Measurements from ENCODE around the gene GALNT9.

DNA sequence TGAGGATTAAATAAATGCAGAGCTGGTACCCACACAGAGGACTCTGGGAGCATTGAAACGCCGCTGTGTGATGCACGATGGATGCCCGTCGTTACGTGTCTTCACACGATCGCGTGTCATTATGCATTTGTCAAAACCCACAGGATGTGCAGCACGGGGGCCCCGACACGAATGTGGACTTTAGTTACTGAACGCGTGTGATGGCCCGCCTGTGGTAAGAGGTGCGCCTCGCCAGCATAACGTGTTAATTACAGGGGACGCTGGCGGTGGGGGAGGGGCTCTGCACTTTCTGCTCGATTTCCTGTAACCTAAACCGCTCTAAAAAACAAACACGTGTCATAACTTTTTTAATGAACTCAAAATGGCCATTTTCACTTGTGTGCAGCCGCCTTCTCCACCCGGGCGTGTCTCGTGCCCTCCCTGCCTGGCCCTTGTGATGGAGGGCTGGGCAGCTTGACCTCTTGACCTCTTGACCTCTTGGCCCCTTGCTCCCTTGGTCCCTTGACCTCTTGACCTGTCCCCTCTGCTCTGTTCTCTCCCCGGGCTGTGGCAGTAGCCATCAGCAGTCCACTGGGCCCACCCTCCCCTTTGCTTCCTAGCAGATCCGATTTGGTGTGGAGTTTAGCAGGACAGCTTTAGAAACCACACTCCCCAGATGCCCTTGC is 33.7 kb upstream of the GALNT9 start:
- TF ChIP-seq, protein P1, sequence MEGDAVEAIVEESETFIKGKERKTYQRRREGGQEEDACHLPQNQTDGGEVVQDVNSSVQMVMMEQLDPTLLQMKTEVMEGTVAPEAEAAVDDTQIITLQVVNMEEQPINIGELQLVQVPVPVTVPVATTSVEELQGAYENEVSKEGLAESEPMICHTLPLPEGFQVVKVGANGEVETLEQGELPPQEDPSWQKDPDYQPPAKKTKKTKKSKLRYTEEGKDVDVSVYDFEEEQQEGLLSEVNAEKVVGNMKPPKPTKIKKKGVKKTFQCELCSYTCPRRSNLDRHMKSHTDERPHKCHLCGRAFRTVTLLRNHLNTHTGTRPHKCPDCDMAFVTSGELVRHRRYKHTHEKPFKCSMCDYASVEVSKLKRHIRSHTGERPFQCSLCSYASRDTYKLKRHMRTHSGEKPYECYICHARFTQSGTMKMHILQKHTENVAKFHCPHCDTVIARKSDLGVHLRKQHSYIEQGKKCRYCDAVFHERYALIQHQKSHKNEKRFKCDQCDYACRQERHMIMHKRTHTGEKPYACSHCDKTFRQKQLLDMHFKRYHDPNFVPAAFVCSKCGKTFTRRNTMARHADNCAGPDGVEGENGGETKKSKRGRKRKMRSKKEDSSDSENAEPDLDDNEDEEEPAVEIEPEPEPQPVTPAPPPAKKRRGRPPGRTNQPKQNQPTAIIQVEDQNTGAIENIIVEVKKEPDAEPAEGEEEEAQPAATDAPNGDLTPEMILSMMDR (IDR thresholded peaks at IDR 0.05), result no peak
- no peak for TF ChIP-seq POLR2A (IDR thresholded peaks at IDR 0.05)

Measured in lower leg skin (tissue), 3 donors.